Measurements from ENCODE around the gene HDAC8.
"Not testable (repeated sequence)": the region's sequence is repeated elsewhere in the genome, so short reads cannot be mapped to it uniquely, and the experiment has no call there.

The HDAC8 gene

DNA sequence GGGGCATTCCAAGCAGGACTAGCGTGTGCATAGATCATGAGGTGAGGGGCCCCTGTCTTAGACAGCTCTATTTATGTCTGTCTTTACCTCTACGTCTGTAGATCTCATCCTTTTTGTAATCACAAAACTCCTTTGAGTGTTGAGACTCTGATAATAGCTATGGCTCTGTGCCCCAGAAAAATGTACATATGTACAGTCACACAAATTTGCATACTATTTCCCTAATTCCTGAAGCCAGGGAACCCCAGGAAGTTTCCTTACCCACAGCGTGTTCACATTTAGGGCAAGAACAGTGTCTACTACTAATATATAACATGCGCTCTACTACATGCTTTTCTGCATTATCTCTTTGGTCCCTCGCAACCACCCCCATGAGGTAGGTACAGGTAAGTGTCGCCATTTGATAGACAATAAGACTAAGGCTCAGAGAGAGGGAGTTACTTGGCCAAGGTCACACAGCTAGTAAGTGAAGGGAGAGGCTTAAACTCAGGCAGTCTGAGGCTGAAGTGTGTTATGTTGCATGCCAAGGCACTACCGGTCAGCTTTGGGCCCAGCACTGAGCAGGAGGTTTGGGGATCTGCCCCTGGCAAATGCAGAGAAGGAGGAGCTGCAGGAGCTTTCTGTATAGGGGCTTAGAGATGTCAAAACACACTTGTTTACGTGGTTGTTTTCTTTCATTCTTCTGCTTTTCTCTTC is 245.9 kb downstream of the HDAC8 start:
- no peak for DNase-seq (ENCODE audit: low read depth, low spot score)

DNA sequence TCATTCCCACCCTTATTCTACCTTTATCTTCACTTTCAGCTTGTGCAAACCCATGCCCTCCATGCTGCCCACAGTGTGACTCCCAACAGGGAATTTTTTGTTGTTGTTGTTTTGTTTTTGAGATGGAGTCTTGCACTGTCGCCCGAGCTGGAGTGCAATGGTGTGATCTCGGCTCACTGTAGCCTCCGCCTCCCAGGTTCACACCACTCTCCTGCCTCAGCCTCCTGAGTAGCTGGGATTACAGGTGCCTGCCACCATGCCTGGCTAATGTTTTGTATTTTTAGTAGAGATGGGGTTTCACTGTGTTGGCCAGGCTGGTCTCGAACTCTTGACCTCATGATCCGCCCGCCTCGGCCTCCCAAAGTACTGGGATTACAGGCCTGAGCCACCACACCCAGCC is 253.0 kb downstream of the HDAC8 start:
- DNase-seq (ENCODE audit: low read depth, low spot score), result not testable (repeated sequence)

DNA sequence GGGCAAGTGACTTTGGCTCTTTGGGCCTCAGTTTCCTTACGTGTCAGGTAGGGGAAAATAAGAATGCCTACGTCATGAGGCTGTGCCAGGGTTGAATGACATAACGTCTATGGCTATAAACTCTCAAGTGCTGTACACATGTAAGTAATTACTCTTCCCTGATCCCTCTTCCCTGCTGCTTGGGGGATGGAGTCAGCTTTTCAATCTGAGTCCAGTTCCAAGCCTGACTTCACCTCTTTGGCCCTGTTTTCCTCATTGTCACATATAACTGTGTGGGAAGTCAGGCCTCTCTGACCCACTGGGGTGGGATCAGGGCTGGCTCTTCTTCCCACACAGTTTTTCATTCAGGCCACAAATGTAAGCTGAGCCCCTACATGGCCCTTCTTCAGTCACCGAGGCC is 255.5 kb downstream of the HDAC8 start:
- DNase-seq (ENCODE audit: low read depth, low spot score), result no peak

DNA sequence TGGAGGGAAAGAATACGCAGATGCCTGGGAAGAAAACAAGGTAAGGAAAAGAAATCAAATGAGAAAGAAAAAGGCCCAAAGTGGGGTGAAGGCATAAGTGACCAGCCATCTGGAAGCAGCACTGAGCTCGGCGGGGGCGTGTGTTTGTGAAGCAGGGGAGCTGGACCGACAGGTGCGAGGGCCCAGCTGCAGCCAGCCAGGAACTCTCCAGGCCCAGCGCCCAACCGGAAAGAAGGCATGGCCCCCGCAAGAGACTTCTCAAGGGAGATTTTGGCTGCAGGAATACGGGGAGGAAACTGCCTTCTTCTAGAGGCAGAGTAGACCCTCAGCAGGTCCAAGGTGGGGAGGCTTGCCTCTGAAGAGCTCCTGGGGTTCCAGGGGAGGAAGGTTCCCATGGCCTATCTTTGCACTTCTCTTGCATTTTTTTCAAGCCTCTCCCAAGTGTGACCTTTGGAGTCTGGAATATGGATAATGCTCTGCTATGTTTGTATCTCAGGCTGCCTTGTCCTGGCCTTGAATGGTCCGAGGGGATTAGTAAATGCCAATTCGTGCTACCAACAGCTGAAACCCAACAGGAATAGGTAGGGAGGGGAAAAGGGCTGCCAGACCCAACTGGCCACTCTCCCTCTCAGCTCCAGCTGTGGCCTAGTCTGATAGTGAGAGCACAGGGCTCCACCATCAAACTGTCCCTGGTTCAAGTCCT is 256.1 kb downstream of the HDAC8 start:
- DNase-seq (ENCODE audit: low read depth, low spot score), result no peak

DNA sequence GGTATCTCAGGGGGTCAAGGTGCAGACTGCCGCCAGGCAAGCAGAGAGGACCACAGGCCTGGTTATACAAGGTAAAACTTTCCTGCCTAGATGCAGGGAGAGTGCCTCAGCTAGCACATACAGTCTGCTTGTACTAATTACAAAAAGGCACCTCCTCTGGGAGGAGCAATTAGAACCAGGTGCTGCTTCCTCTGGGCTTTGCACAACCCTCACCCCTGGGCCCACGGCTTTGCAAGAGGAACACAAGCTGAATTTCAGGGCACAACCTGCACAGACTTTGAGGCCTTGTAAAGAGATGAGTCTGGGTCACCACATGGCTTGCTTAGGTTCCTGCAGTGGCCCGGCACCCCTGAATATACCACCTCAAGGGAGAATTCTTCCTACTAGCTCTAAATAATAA is 257.8 kb downstream of the HDAC8 start:
- DNase-seq (ENCODE audit: low read depth, low spot score), result no peak

DNA sequence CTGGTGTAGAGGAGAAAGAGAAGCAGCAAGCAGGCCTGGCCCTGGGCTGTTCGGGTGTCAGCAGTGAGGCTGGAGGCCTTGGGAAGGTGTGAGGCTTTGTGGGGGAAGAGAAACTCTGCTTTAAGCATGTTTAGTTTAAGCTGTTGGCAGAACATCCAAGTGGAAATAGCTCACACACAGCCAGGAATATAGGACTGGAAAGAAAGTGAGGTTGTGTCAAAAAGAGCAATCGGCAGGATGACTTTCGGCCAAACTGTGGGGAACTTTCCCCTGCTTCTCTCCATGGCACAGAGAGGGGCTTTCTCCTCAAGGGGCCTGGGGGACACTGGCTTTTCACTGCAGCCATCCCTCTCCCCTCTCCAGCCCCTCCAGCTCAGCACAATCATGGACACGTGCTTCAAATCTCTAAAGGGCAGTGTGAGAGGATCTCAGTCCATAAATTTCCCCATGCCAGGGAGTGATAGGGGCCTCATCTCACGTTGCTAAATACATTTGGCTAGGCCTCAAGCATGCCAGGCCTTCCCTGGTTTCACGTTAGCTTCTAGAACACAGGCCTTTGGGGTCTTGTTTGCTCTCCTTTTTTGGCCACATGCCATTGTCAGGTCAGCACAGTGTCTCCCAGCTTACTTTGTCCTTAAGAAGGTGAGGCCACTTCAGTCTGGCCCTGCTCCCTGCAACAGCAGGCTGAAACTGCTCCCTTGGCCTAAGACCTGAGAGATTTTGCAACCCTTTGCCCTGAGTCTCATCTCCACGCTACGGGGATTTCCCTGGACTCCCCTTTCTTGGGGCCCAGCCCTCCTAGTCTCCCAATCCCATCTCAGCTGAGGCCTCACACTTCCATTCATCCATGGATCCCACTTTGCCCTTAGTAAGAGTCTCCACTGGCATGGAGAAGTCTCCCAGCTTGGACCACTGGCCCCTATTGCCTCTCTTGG is 258.7 kb downstream of the HDAC8 start:
- DNase-seq (ENCODE audit: low read depth, low spot score), result no peak

DNA sequence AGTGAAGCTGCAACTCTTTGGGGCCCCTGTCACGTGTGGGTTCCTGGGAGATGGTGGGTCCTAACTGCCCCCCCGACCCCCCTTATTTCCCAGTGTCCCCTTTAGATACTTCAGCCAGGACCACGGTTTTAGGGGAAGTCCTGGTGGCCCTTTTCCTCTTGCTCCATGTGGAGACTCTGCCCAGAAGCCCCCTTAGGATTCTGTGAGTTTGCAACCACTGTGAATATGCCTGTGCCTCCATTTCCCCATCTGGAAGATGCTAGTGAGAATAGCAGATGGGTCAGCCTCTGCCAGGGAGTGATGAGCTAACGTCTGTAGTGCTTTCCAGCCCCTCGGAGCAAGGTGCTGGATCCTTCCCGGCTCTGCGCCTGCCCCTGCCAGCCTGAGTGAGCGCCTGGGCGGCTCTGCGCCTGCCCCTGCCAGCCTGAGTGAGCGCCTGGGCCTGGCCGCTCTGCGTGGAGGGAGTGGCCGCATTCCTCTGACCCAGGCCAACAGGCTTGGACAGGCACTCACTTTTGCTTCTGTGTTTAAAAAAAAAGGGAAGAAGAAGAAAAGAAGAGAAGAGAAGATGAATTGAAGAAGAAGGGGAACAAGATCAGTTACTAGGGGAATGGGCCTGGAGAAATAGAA is 260.2 kb downstream of the HDAC8 start:
- no peak for DNase-seq (ENCODE audit: low read depth, low spot score)

DNA sequence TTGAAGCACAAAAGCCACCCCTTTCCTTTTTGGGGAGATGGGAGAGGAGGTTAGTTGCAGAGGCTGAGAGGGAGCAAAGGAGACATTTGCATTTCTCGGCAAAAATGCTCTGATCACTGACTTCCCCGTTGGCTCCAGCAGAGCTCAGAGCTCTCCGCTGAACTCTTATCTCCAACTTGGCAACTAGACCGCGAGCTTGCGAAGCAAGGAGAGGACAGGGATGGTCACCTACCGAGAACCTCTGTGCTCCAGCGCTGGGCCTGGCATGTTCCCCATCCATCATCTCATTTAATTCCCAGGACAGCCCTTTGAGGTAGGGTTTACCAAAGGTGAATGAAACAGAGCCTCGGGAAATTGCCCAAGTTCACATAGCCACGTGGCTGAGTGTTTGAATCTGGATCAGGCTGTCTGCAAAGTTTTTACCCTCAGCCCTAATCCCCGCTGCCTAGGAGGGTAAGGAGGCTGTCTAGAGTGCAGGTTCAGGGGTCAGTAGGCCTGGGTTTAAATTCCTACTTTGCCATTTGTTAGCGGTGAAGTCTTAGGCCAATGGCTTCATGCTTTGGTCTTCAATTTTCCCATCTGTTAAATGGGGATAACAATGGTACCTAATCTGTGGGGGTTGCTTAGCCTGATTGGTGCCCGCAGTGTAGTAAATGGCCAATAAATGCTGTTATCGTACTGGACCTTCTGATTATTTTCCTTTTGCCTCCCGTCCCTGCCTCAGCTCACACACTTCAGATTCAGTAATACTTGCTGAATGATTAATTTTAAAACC is 263.2 kb downstream of the HDAC8 start:
- no peak for DNase-seq (ENCODE audit: low read depth, low spot score)

DNA sequence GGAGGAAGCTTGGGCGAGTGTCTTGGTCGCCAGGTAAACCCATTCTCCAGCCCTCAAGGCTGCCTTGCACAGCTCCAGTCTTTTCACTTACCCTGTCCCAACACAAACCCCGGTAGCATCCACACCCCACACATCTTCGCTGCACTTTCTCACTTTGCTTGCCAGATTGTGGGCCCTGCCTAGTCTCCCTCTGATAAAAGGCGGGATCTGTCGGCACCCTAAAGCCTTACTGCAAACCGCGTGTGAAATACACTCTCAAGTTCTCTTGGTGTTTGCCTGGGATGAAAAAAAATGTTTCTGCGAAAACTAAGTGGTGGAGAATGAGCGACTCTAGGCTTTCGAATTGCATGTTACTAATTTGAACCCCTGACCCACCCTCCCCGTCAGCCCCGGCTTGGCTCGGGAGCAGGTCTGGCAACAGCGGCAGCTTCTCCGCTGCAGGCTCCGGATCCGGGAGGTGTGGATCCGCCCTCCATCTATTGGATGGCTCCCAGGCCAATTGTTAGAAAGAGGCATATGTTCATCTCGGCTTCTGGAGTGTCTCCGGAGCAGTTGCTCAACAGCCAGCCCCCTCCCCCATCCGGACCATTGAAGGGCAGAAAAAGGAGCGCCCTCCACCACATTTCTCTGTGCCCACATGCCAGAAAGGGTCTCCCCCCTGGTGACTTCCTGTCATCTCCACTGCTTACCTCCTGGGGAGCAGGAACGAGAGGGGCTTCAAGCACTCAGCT is 263.9 kb downstream of the HDAC8 start:
- DNase-seq (ENCODE audit: low read depth, low spot score), result no peak

DNA sequence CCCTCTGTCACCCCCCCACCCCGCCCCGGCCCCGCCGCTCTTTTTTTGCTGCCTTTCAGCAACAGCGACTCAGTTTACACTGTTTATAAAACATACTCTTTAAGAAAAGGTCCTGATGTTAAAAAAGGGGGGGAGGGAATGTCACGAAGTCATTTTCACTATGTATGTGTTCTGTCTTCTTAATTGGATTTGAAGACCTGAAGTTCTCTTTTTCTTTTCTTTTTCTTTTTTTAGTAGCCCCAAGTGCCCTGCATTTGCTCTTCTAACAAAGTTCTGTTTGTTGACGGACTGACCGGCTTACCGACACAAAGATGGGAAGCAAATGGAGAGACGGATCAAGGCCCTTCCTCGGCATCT is 264.5 kb downstream of the HDAC8 start:
- DNase-seq (ENCODE audit: low read depth, low spot score), result no peak

DNA sequence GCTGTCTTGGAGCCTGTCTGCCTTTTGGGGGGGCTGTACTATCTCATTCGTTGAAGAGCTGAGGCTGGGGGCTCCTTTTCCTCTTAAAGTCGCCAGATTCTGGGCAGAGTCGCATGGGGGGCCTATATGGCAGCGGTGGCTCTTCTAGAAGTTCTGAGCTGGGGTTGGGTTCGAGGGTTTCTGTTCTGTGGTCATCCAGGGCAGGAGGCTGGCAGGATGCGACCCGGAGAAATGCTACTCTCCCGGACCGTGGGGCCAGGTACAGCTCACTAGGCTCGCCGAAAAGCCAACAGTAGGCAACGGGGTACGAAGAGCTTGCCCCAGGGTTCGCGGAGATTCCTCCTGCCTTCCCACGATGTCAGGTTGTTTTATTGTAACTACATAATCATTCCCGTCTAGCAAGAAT is 265.0 kb downstream of the HDAC8 start:
- DNase-seq (ENCODE audit: low read depth, low spot score), result no peak

DNA sequence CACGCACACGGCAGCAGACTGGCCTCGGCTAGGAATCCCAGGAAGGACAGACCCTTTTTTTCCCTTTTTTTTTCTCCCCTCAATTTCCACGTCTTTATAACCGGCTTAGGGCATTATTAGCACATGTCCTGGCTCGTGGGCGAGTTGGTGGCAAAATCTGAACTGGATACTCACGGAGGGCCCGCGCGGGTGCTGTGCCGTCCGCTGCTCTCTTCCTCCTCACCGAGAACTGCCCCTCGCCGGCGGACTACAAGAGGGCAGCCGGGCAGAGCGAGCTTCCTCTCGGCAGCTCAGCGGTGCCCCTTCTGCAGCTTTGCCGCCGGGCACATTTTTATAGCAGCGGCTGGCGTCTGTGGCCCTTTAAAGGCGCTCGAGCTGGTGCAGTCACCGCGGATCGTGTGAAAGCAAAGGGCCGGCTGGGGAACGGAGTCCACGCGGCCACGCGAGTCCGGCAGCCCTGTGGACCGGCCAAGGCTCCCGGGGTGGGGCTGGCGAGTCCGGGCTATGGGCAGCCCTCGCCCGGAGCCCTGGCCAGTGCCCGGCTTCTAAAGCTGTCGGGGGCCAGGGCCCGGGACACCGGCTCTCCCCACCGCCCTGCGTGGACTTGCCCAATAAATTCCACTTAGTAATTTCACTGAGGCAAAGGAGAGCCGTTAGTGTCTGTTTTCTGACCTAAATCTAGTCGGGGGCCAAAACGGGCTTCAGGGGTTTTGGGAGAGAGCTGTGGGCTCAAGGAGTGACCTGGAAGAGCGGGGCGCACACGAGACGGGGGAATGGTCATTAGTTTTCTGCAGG is 265.6 kb downstream of the HDAC8 start:
- no peak for DNase-seq (ENCODE audit: low read depth, low spot score)

DNA sequence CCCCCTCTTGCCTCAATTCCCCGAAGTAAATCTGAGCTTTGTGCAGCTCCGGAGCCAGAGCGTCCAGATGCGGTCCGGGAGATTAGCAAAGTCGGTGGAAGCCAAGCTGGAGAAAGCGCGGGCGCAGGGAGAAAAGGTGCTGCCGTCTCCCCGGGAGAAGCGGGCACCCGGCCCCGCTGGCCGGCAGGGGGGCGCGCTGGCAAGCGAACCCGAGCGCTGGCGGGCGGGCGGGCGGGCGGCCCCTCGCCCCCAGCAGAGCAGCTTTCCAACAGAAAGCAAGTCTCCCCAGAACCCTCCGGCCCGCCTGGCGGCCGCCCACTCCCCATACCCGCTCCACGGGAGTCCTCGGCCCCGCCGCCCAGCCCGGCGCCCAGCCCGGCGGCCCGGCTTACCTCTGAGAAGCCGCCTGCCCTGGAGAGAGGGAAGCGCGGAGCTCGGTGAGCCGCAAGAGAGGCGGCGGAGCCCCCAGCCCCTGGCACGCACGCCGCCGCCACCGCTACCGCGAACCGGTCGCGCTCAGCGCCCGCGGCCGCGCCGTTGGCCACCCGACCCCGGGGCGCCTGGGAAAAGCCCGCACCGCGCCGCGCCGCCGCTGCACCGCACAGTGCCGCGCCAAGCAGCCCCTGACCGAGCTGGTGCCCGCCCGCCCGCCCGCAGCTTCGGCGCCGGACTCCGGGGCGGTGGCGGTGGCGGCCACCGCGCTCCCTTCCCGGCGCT is 266.4 kb downstream of the HDAC8 start:
- no peak for DNase-seq (ENCODE audit: low read depth, low spot score)

DNA sequence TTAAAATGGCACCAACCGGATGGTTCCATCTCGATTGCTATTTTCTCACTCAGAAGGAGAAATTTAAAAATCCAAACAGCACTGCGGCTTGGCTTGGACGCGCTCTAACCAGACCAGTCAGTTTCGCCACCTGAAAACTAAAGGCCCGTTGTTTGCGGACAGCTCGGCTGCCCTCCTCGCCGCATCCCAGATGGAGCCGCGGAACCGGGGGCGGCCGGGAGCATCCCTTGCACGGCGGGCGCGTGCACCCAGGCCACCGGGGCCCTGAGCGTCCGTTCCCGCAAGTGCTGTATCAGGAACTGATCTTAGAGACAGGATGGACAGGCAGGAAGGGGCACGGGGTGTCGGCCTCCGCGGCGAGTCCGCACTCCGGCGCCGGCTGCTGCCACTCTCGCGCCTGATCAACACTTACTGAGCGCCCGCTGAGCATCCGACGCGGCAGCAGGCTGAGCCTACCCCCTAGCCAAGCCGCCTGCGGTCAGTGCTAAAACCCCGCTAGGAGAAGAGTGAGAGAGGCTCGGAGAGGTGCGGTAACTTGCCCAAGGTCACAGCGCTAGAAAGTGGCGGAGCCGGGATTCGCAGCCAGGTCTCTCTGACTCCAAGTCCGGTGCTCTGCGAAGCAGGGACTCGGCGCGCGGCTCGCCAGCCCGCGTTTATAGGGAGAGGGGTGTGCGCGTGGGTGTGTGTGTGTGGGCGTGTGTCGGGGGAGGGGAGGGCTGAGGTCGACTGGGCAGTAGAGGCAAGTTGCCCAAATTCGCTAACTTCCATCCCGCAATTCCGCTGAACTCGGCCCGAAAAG is 267.2 kb downstream of the HDAC8 start, which contains the start of gene CITED1:
CITED1 (minus strand) TSS at position 629 of the 799 bp plus-strand sequence. CDS start 3,045 bp downstream, outside the sequence.
- DNase-seq (ENCODE audit: low read depth, low spot score), result no peak

DNA sequence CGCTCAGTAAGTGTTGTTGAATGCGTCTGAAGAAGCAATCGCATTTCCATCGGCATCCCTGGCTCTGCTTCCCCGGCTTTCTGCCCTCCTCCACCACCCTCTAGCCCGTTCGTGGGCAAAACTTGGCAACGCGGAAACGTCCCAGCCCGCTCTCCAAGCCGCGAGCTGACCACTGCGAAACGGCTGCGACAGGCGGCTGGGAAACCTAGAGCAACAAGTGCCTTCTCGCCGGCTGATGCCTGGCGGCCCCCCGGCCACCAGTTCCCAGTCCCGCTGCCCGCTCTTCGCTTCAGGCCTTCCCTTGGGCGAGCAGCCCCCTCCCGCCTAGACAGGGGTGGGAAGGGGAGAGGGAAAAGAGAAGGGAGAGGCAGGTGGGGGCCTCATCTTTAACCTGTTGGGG is 267.8 kb downstream of the HDAC8 start:
- no peak for DNase-seq (ENCODE audit: low read depth, low spot score)

DNA sequence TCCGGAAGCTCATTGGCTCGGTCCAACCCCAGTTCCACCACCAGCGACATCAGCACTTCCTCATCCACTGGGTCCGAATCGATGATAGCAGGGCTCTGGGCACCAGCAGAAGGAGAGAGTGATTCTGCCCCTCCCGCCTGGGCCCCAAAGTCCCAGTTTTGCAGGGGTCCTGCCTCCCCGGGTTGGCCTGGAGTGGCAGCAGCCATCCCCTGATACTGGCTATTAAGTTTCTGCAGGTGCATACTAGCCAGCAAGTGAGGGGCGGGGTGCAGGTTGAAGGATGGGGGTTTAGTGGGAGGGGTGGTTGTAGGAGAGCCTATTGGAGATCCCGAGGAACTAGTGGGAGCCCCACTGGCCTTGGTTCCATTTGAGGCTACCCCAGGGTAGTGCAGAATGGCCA is 270.9 kb downstream of the HDAC8 start:
- no peak for DNase-seq (ENCODE audit: low read depth, low spot score)

DNA sequence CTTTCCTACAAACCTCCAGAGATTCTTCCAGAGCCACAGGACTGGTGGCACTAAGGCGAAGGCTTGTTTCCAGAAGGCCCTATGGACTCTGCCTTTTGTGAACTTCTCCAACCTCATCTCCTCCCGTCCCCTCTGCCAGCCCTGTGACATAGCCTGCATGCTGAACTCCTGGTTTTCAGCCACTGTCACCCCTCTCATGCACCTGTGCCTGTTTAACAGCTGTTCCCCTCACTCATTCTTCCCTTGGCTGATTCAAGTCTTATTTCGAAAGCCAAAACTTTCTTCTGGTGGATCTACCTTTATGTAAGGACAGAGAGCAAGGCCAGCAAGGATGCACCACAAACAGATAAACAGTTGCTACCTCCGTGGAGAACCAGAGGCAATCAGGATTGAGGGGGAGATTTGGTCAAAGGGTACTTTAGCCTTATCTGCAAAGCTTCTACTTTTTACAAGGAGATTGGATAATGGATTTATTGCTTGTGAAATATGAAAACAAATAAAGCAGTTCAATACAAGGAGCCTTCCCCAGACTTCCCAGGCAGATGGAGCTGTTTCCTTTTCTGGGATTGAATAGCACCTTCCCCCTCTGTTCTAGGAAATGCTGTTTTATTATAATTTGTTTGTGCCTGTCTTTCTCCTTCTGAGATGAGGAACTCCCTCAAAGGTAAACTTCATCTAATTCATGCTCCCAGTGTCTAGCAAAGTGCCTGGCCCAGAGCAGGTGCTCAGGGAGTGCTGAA is 272.6 kb downstream of the HDAC8 start:
- DNase-seq (ENCODE audit: low read depth, low spot score), result no peak

Measured in activated CD4-positive, CD25-positive, alpha-beta regulatory T cell treated with anti-CD3 and anti-CD28 coated beads, Interleukin-2, amount 50 U/mL, for 16 hours (primary cell).